IgD-negative memory B cell (primary cell): Measurements from ENCODE around the gene PUS7L. TPM values are rescaled to one million over a fixed set of nuclear protein-coding genes. Genes with fewer than 3 reads are reported as not detected.
"Not testable (repeated sequence)": the region's sequence is repeated elsewhere in the genome, so short reads cannot be mapped to it uniquely, and the experiment has no call there.

Source experiments
- H3K27ac Mint-ChIP-seq, 3 donors: one replicate each; pipeline ENCODE4 v1.8.0; 2020 to 2022; ENCODE audit warnings: mild to moderate bottlenecking in 3 of 3, mixed read lengths in 3 of 3, moderate library complexity in 1 of 3
- H3K27me3 Mint-ChIP-seq: one replicate; pipeline ENCODE4 v1.8.0; 2021; ENCODE audit warnings: mixed read lengths
- H3K36me3 Mint-ChIP-seq: one replicate; pipeline ENCODE4 v1.8.0; 2020; ENCODE audit warnings: mild to moderate bottlenecking, mixed read lengths
- H3K4me1 Mint-ChIP-seq, 3 donors: one replicate each; pipeline ENCODE4 v1.8.0; 2020 to 2022; ENCODE audit warnings: mixed read lengths in 3 of 3, mild to moderate bottlenecking in 1 of 3
- H3K4me3 Mint-ChIP-seq, 4 donors: one replicate each; pipeline ENCODE4 v1.8.0; 2020 to 2022; ENCODE audit warnings: mild to moderate bottlenecking in 4 of 4, mixed read lengths in 4 of 4, moderate library complexity in 3 of 4
- H3K9me3 Mint-ChIP-seq, 3 donors: one replicate each; pipeline ENCODE4 v1.8.0; 2020 to 2021; ENCODE audit warnings: mixed read lengths in 3 of 3, mild to moderate bottlenecking in 1 of 3
- polyA plus RNA-seq: library from polyadenylated mRNA; unstranded; fragments of 300-500 nt; fragmentation: Illumina TruSeq; gene quantifications from one replicate; pipeline ENCODE4 v1.2.3, GENCODE V29; 2021

PUS7L gene
- polyA plus RNA-seq, 1 donor from 2014 or later: 39.0 TPM

- Mint-ChIP-seq H3K4me3 (no peak overlapping the region), H3K9me3 (no peaks in the 10 kb centered on the region), H3K36me3 (peaks cover 2% of the 10 kb centered on the region), H3K4me1 (peaks cover 0 to 2% (median 0%) of the 10 kb centered on the region in 3 donors), H3K27ac (no peak overlapping the region), H3K27me3 (no peaks in the 10 kb centered on the region)
Measured at GRCh38 chr12:43728117-43728516, 30.5 kb downstream of the PUS7L start.

GRCh38 chr12:43723134-43723533 lies 35.5 kb downstream of the PUS7L start:
- Mint-ChIP-seq H3K27me3 (no peaks in the 10 kb centered on the region), H3K4me1 (no peaks in the 10 kb centered on the region), H3K27ac (no peak overlapping the region), H3K36me3 (peaks cover 2% of the 10 kb centered on the region), H3K9me3 (no peaks in the 10 kb centered on the region), H3K4me3 (no peak overlapping the region)

DNA sequence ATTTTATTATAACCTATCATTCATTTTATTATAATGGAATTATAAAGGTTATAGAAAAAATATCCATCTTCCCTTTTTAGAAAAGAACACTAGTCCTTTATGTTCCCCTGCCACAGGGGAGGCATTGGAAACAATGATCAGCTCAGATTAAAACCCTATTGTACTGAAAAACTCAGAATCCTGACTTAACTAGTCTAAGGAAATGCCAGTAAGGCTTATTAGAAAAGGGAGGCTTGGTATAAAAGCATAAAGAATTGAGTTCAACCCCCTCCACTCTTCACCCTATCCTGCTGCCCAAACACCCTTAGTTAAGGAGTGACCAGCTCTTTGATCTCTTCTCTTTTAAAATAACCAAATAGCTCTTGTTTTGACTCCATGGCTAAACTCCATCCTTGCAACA lies 36.0 kb downstream of the PUS7L start:
- Mint-ChIP-seq H3K4me1 (no peaks in the 10 kb centered on the region), H3K27me3 (no peaks in the 10 kb centered on the region), H3K4me3 (no peak overlapping the region), H3K36me3 (peaks cover 2% of the 10 kb centered on the region), H3K9me3 (no peaks in the 10 kb centered on the region), H3K27ac (no peak overlapping the region)

DNA sequence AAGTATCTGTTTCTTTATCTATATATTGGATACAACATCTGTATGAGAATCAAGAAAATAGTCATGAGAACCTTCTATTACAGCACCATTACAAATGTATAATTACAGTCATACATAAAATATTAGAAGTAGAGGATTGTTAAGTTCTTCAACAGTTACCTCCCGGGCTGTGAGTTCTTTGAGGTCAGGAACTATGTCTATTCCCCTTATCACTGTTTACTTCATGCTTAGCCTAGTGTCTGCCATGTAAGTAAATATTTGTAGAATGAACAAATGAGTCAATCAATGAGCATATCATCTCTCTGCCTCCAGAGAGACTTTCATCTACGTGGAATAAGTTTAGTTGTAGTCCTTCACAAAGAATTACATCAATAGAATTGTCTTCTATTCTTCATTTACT lies 47.2 kb downstream of the PUS7L start:
- H3K36me3 Mint-ChIP-seq: no peaks in the 10 kb centered on the region
- peaks cover 0 to 8% (median 0%) of the 10 kb centered on the region in 3 donors for H3K9me3 Mint-ChIP-seq
- no peak overlapping the region for H3K4me3 Mint-ChIP-seq
- peaks cover 10% of the 10 kb centered on the region for H3K27me3 Mint-ChIP-seq
- H3K27ac Mint-ChIP-seq: no peak overlapping the region
- no peaks in the 10 kb centered on the region for H3K4me1 Mint-ChIP-seq

- H3K4me3 Mint-ChIP-seq, H3K27me3 Mint-ChIP-seq, H3K4me1 Mint-ChIP-seq, H3K36me3 Mint-ChIP-seq, H3K27ac Mint-ChIP-seq, H3K9me3 Mint-ChIP-seq: not testable (repeated sequence)
Measured at GRCh38 chr12:43703772-43704171, 54.8 kb downstream of the PUS7L start.

DNA sequence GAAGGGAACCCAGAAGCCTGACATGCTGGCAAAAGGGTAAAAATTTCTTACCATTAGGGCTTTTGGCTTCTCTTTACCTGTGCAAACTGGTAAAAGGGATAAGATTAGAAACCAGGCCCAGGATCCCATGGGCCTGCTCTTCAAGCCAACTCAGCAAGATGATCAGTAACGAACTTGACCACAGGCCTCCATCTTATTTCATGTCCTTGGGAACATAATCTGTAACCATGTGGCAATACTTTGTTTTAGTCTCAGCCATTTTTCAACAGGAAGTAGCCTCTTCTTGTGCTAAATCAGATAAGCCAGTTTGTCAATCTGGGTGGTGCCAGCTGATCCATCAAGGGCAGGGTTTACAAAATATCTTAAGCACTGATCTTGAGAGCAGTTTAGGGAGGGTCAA lies 57.4 kb downstream of the PUS7L start:
- not testable (repeated sequence) for H3K9me3 Mint-ChIP-seq, H3K36me3 Mint-ChIP-seq, H3K27ac Mint-ChIP-seq, H3K4me3 Mint-ChIP-seq, H3K4me1 Mint-ChIP-seq, H3K27me3 Mint-ChIP-seq

- Mint-ChIP-seq H3K36me3 (peaks cover 1% of the 10 kb centered on the region), H3K27ac (no peak overlapping the region), H3K9me3 (no peaks in the 10 kb centered on the region), H3K4me1 (peaks cover 0 to 2% (median 0%) of the 10 kb centered on the region in 3 donors), H3K27me3 (peaks cover 2% of the 10 kb centered on the region), H3K4me3 (no peak overlapping the region)
Measured at GRCh38 chr12:43696154-43696553, 62.4 kb downstream of the PUS7L start.

- H3K27me3 Mint-ChIP-seq: peaks cover 2% of the 10 kb centered on the region
- peaks cover 1% of the 10 kb centered on the region for H3K36me3 Mint-ChIP-seq
- no peak overlapping the region for H3K27ac Mint-ChIP-seq
- H3K9me3 Mint-ChIP-seq: peaks cover 0 to 3% (median 0%) of the 10 kb centered on the region in 3 donors
- H3K4me1 Mint-ChIP-seq: peaks cover 0 to 2% (median 0%) of the 10 kb centered on the region in 3 donors
- H3K4me3 Mint-ChIP-seq: no peak overlapping the region
Measured at GRCh38 chr12:43694879-43695278, 63.7 kb downstream of the PUS7L start.

DNA sequence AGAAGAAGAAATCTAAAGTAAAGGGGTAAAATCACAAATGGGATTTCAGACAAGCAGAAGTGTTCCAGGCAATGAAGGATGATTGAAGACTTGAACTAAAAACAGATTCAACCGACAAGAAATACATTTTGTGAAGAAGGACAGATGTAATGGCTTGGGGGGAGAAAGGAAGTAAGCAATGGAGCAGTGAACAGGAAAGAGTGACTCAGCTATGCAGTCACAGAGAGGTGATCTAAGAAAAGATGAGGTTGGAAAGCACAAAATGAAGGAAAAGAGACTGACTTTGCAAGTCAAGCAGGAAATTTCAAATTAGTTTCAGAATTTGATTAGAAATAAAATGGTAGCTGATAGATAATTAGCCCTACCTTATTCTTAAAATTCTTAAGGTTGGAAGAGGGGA lies 66.5 kb downstream of the PUS7L start:
- H3K27me3 Mint-ChIP-seq: peaks cover 2% of the 10 kb centered on the region
- no peak overlapping the region for H3K4me3 Mint-ChIP-seq
- no peak overlapping the region for H3K27ac Mint-ChIP-seq
- H3K36me3 Mint-ChIP-seq: no peaks in the 10 kb centered on the region
- H3K9me3 Mint-ChIP-seq: peaks cover 0 to 3% (median 0%) of the 10 kb centered on the region in 3 donors
- H3K4me1 Mint-ChIP-seq: peaks cover 0 to 2% (median 0%) of the 10 kb centered on the region in 3 donors

DNA sequence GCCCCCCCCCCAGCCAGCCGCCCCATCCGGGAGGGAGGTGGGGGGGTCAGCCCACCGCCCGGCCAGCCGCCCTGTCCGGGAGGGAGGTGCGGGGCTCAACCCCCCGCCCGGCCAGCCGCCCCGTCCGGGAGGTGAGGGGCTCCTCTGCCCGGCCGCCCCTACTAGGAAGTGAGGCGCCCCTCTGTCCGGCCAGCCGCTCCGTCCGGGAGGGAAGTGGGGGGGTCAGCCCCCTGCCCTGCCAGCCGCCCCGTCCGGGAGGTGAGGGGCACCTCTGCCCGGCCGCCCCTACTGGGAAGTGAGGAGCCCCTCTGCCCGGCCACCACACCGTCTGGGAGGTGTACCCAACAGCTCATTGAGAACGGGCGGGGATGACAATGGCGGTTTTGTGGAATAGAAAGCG lies 73.1 kb downstream of the PUS7L start:
- H3K27me3 Mint-ChIP-seq, H3K4me3 Mint-ChIP-seq, H3K4me1 Mint-ChIP-seq, H3K27ac Mint-ChIP-seq, H3K36me3 Mint-ChIP-seq, H3K9me3 Mint-ChIP-seq: not testable (repeated sequence)

GRCh38 chr12:43676183-43676813 lies 82.3 kb downstream of the PUS7L start:
- Mint-ChIP-seq H3K27me3 (peaks cover 1% of the 10 kb centered on the region), H3K4me3 (no peak overlapping the region), H3K4me1 (peaks cover 0 to 2% (median 0%) of the 10 kb centered on the region in 3 donors), H3K36me3 (no peaks in the 10 kb centered on the region), H3K9me3 (peaks cover 2 to 11% (median 3%) of the 10 kb centered on the region in 3 donors), H3K27ac (no peak overlapping the region)

- Mint-ChIP-seq H3K27me3 (peaks cover 1% of the 10 kb centered on the region), H3K9me3 (peaks cover 2 to 11% (median 3%) of the 10 kb centered on the region in 3 donors), H3K4me3 (no peak overlapping the region), H3K36me3 (no peaks in the 10 kb centered on the region), H3K27ac (no peak overlapping the region), H3K4me1 (peaks cover 0 to 2% (median 0%) of the 10 kb centered on the region in 3 donors)
Measured at GRCh38 chr12:43675048-43675904, 83.3 kb downstream of the PUS7L start.

- Mint-ChIP-seq H3K9me3 (no peaks in the 10 kb centered on the region), H3K27ac (no peak overlapping the region), H3K36me3 (no peaks in the 10 kb centered on the region), H3K27me3 (no peaks in the 10 kb centered on the region), H3K4me1 (no peaks in the 10 kb centered on the region), H3K4me3 (no peak overlapping the region)
Measured at GRCh38 chr12:43669373-43669772, 89.2 kb downstream of the PUS7L start.
